HepG2 (cell line): ENCODE measurements around the gene KATNAL2. TPM values are rescaled to one million over a fixed set of nuclear protein-coding genes. Genes with fewer than 3 reads are reported as not detected.

Source experiments
- ATAC-seq: fragments of 200-7000 bp; cut with Tn5 transposase; 3 replicates; pipeline ENCODE4 v1.9.1; 2020; ENCODE audit warnings: mild to moderate bottlenecking, moderate library complexity
- BruUV-seq: library from RNA; stranded (reverse); fragments of 400-500 nt; replicated peaks from 2 replicates; lab custom pipeline; 2021; lab: Mats Ljungman, UMichigan
- CTCF ChIA-PET: fragments of 300-600 bp; formaldehyde crosslinking; extraction: SDS; loops from one replicate; lab custom pipeline; 2021; ENCODE audit warnings: low total read pairs, inconsistent platforms, low intra/inter-chr PET ratio; lab: Yijun Ruan, JAX
- POLR2A ChIA-PET: fragments of 350-600 bp; sonication (Branson Sonifier 250); formaldehyde crosslinking; loops from one replicate; lab custom pipeline; 2020; ENCODE audit warnings: antibody characterized with exemption, inconsistent platforms; lab: Yijun Ruan, JAX
- DNase-seq: peaks from one replicate; pipeline ENCODE4 v3.0.0-alpha.2; 2015; ENCODE audit warnings: low spot score
- FAIRE-seq: peaks from 3 replicates; lab custom pipeline; 2011; peaks lifted over from hg19 to GRCh38; lab: Jason Lieb, UNC
- H2AFZ ChIP-seq: one replicate; pipeline ENCODE4 v1.6.1; 2011; ENCODE audit warnings: low read length, inconsistent platforms
- H3K27ac ChIP-seq: fragments of 300-600 bp; 3 replicates; pipeline ENCODE4 v1.8.0; 2011; ENCODE audit warnings: mixed run types, mild to moderate bottlenecking, mixed read lengths, low read length, inconsistent platforms; ENCODE audit not compliant: insufficient read depth; ENCODE audit errors: extremely low read length
- H3K27me3 ChIP-seq, 2 experiments: fragments of 200-600 bp in 1 of 2; 2 replicates in 1 of 2; 3 replicates in 1 of 2; pipeline versions ENCODE4 v1.6.0 to v1.8.0; 2011; ENCODE audit warnings: low read length in 2 of 2, mild to moderate bottlenecking in 2 of 2, moderate library complexity in 2 of 2, inconsistent platforms in 1 of 2; ENCODE audit not compliant: insufficient read depth in 2 of 2, control insufficient read depth in 1 of 2
- H3K36me3 ChIP-seq, 2 experiments: fragments of 200-600 bp in 1 of 2; replicated peaks in 1 of 2; 2 replicates in 1 of 2; 3 replicates in 1 of 2; pipeline versions ENCODE4 v1.5.1 to v1.8.0; 2011; ENCODE audit warnings: low read length in 2 of 2, inconsistent platforms in 1 of 2; ENCODE audit not compliant: insufficient read depth in 2 of 2, control insufficient read depth in 1 of 2
- H3K4me1 ChIP-seq: 2 replicates; pipeline ENCODE4 v1.5.1; 2012; ENCODE audit warnings: low read length, inconsistent platforms; ENCODE audit not compliant: insufficient read depth
- H3K4me2 ChIP-seq: 2 replicates; pipeline ENCODE4 v1.6.0; 2011; ENCODE audit warnings: low read depth, low read length, inconsistent platforms
- H3K4me3 ChIP-seq, 3 experiments: fragments of 200-600 bp in 1 of 3; sonication (generic), shearing (Covaris generic) in 1 of 3; replicated peaks in 1 of 3; 2 replicates each; pipeline ENCODE4 v1.5.1; 2011 to 2016; ENCODE audit warnings: low read length in 3 of 3, inconsistent platforms in 2 of 3, low read depth in 2 of 3, mild to moderate bottlenecking in 2 of 3, control low read depth in 1 of 3, mixed read lengths in 1 of 3; ENCODE audit not compliant: insufficient read depth in 1 of 3
- H3K79me2 ChIP-seq: one replicate; pipeline ENCODE4 v1.6.1; 2011; ENCODE audit warnings: low read length, inconsistent platforms; ENCODE audit not compliant: insufficient read depth
- H3K9ac ChIP-seq: 2 replicates; pipeline ENCODE4 v1.6.0; 2011; ENCODE audit warnings: mild to moderate bottlenecking, low read depth, low read length, inconsistent platforms; ENCODE audit not compliant: insufficient read depth
- H3K9me3 ChIP-seq: 2 replicates; pipeline ENCODE4 v1.5.1; 2012; ENCODE audit warnings: mild to moderate bottlenecking, low read length
- H4K20me1 ChIP-seq: 2 replicates; pipeline ENCODE4 v1.6.0; 2011; ENCODE audit warnings: inconsistent platforms, mild to moderate bottlenecking, low read length, moderate library complexity; ENCODE audit not compliant: insufficient read depth
- ASH2L ChIP-seq: fragments of 300-600, 200-600 bp; sonication (generic); IDR thresholded peaks from 2 replicates; pipeline ENCODE4 v1.7.0; 2017; ENCODE audit warnings: low read depth, mild to moderate bottlenecking, moderate library complexity, mixed read lengths, low read length; ENCODE audit not compliant: insufficient read length
- CEBPG ChIP-seq: IDR thresholded peaks from 2 replicates; pipeline ENCODE4 v1.6.1; 2016
- KDM5B ChIP-seq: sonication (generic); formaldehyde crosslinking; IDR thresholded peaks from 2 replicates; pipeline ENCODE4 v1.4.0; 2020; ENCODE audit warnings: missing genetic modification reagents, mild to moderate bottlenecking, borderline replicate concordance
- KLF16 ChIP-seq, 2 experiments: sonication (generic) in 1 of 2; formaldehyde crosslinking in 1 of 2; IDR thresholded peaks; 2 replicates each; pipeline versions ENCODE4 v1.6.1 to v1.8.0; 2016 to 2023; ENCODE audit warnings: missing genetic modification reagents in 2 of 2, missing compliant biosample characterization in 1 of 2
- KMT2B ChIP-seq: IDR thresholded peaks from 2 replicates; pipeline ENCODE4 v1.6.1; 2016; ENCODE audit warnings: missing genetic modification reagents, missing compliant biosample characterization
- MIER3 ChIP-seq: IDR thresholded peaks from 2 replicates; pipeline ENCODE4 v1.6.1; 2016; ENCODE audit warnings: missing compliant biosample characterization, borderline replicate concordance
- MTF2 ChIP-seq: sonication (generic); formaldehyde crosslinking; IDR thresholded peaks from 2 replicates; pipeline ENCODE4 v1.5.0; 2020; ENCODE audit warnings: missing genetic modification reagents, borderline replicate concordance
- NFATC3 ChIP-seq: sonication (generic); formaldehyde crosslinking; IDR thresholded peaks from 2 replicates; pipeline ENCODE4 v1.5.1; 2020; ENCODE audit warnings: mild to moderate bottlenecking, missing genetic modification reagents
- NFYB ChIP-seq: sonication (generic); formaldehyde crosslinking; IDR thresholded peaks from 2 replicates; pipeline ENCODE4 v1.4.0; 2020; ENCODE audit warnings: missing genetic modification reagents
- PLSCR1 ChIP-seq: sonication (generic); formaldehyde crosslinking; IDR thresholded peaks from 2 replicates; pipeline ENCODE4 v1.5.0; 2020; ENCODE audit warnings: missing genetic modification reagents, mild to moderate bottlenecking, borderline replicate concordance
- PREB ChIP-seq: sonication (generic); formaldehyde crosslinking; IDR thresholded peaks from 2 replicates; pipeline ENCODE4 v1.4.0; 2020; ENCODE audit warnings: missing genetic modification reagents
- RAD51 ChIP-seq: fragments of 450-650 bp; IDR thresholded peaks from 2 replicates; pipeline ENCODE4 v1.6.1; 2016; ENCODE audit warnings: borderline replicate concordance
- STAT5B ChIP-seq: sonication (generic); formaldehyde crosslinking; IDR thresholded peaks from 2 replicates; pipeline ENCODE4 v1.4.0; 2020; ENCODE audit warnings: missing genetic modification reagents
- TAF15 ChIP-seq: fragments of 200-400 bp; formaldehyde crosslinking; IDR thresholded peaks from one replicate; pipeline ENCODE4 v1.6.1; 2018; ENCODE audit warnings: mild to moderate bottlenecking, low read depth, low read length; ENCODE audit not compliant: poor library complexity, severe bottlenecking
- ZC3H13 ChIP-seq: sonication (generic); formaldehyde crosslinking; IDR thresholded peaks from 2 replicates; pipeline ENCODE4 v1.8.1; 2023; ENCODE audit warnings: mild to moderate bottlenecking, missing genetic modification reagents, moderate library complexity
- ZGPAT ChIP-seq: IDR thresholded peaks from 2 replicates; pipeline ENCODE4 v1.6.1; 2016; ENCODE audit warnings: mild to moderate bottlenecking
- ZNF160 ChIP-seq: sonication (generic); formaldehyde crosslinking; IDR thresholded peaks from 2 replicates; pipeline ENCODE4 v1.8.0; 2022; ENCODE audit warnings: mild to moderate bottlenecking, inconsistent platforms, missing genetic modification reagents
- ZNF431 ChIP-seq: sonication (generic); formaldehyde crosslinking; IDR thresholded peaks from 2 replicates; pipeline ENCODE4 v1.9.0; 2022; ENCODE audit warnings: missing genetic modification reagents, low read depth, mild to moderate bottlenecking, borderline replicate concordance
- ZNF556 ChIP-seq: sonication (generic); formaldehyde crosslinking; IDR thresholded peaks from 2 replicates; pipeline ENCODE4 v1.4.0; 2020; ENCODE audit warnings: mild to moderate bottlenecking, missing genetic modification reagents, borderline replicate concordance
- ZNF790 ChIP-seq: sonication (generic); formaldehyde crosslinking; IDR thresholded peaks from 2 replicates; pipeline ENCODE4 v1.8.0; 2022; ENCODE audit warnings: missing genetic modification reagents, mild to moderate bottlenecking, borderline replicate concordance
- ZSCAN12 ChIP-seq: sonication (generic); formaldehyde crosslinking; IDR thresholded peaks from 2 replicates; pipeline ENCODE4 v1.9.0; 2021; ENCODE audit warnings: mild to moderate bottlenecking, missing genetic modification reagents
- WGBS: methylation state at CpG from one replicate; pipeline ENCODE4 v1.1.6; 2017; ENCODE audit warnings: low lambda C conversion rate; 5-methylcytosine and 5-hydroxymethylcytosine counted together
- in situ Hi-C: cut with HindIII; loops from 2 replicates; pipeline ENCODE4 v1.10.0; 2017; ENCODE audit warnings: low pct_unique_long_range_greater_than_20kb; ENCODE audit not compliant: extremely low pct_ligation_motif_present
- intact Hi-C: fragments of 100-400 bp; cut with micrococcal nuclease; formaldehyde crosslinking; loops from one replicate; pipeline ENCODE4 v1.10.0; 2022; ENCODE audit not compliant: unreplicated experiment
- polyA plus RNA-seq, 8 experiments: library from polyadenylated mRNA; depleted of rRNA in 3 of 8; stranded (reverse) in 7 of 8; unstranded in 1 of 8; fragments of >200 nt; fragmentation: Illumina TruSeq in 4 of 8; extraction: Trizol in 4 of 8; gene quantifications; 2 replicates each; pipeline versions ENCODE4 v1.2.1 to v1.2.3, GENCODE V29; 2011 to 2016; ENCODE audit warnings: low read depth in 4 of 8, missing spikeins in 1 of 8, mixed read lengths in 1 of 8; ENCODE audit not compliant: insufficient read depth in 1 of 8
- total RNA-seq, 5 experiments: library from RNA; depleted of rRNA; stranded (reverse); fragments of >200 nt; fragmentation: Illumina TruSeq; extraction: Trizol; gene quantifications; 2 replicates each; pipeline ENCODE4 v1.2.3, GENCODE V29; 2016; ENCODE audit warnings: low read depth in 1 of 5

Gene KATNAL2
- total and polyA plus RNA-seq, 2 of the 13 experiments (the other 11 are each of a cell fraction or from before 2014, with no cell fraction given), result not detected

- Histone ChIP-seq H3K79me2 (peaks cover 41% of the 10 kb centered on the region), H3K4me1 (peaks cover 33% of the 10 kb centered on the region), H3K9ac (peak within 1 kb of the TSS; percentile 92), H4K20me1 (no peaks in the 10 kb centered on the region), H3K27ac (peak within 1 kb of the TSS; percentile 81), H3K4me3 (peak within 1 kb of the TSS; percentile 63 to 87 (median 75)), H3K36me3 (peaks cover 2 to 8% of the 10 kb centered on the region in 2 experiments; a peak in 3 of 5 replicates), H3K4me2 (peak within 1 kb of the TSS; percentile 92), H3K27me3 (no peaks in the 10 kb centered on the region; a peak in 1 of 5 replicates), H2AFZ (peak within 1 kb of the TSS; percentile 35), H3K9me3 (no peaks in the 10 kb centered on the region)
- intact Hi-C loops, result loop anchor here (1.0 kb wide), 1 partner anchor 25 kb away; no protein-coding TSS in a partner anchor
- TSS peak; percentile 61 for BruUV-seq
- ATAC-seq (peak; percentile 95), FAIRE-seq (no peak), DNase-seq (peak; percentile 58)
- ChIA-PET CTCF (no interaction called here), POLR2A (interaction anchor here (0.7 to 2.4 kb wide), 15 partner anchors 9 to 54 kb away, joined by 3 to 9 read pairs (median 3); no protein-coding TSS in a partner anchor)
- WGBS, result under 1% methylated on average over 31 of the region's 70 CpGs
- in situ Hi-C loops, result no loop called here
- TF ChIP-seq ZNF556 (CRISPR knock-in tag) (no peak; the same call in 1 of the 2 replicates), RAD51 (no peak), PREB (CRISPR knock-in tag) (no peak), ZSCAN12 (CRISPR knock-in tag) (no peak), ZGPAT (CRISPR knock-in tag) (peak; percentile 81; the same call in 1 of the 2 replicates), KLF16 (CRISPR knock-in tag; IDR thresholded peaks at IDR 0.05) (peak; percentile 44 to 47; a peak in 2 of 4 replicates), ZNF160 (CRISPR knock-in tag) (no peak; the same call in 1 of the 2 replicates), TAF15 (no peak), KMT2B (CRISPR knock-in tag) (peak; percentile 89; the same call in 1 of the 2 replicates), ZNF431 (CRISPR knock-in tag) (peak; percentile 63; the same call in 1 of the 2 replicates), ASH2L (peak; percentile 90), KDM5B (CRISPR knock-in tag) (peak; percentile 92), ZC3H13 (peak; percentile 9; the same call in 1 of the 2 replicates), MIER3 (CRISPR knock-in tag) (no peak), NFATC3 (CRISPR knock-in tag) (no peak), NFYB (CRISPR knock-in tag) (peak; percentile 32; the same call in 1 of the 2 replicates), MTF2 (peak; percentile 53; the same call in 1 of the 2 replicates), STAT5B (CRISPR knock-in tag) (no peak), PLSCR1 (CRISPR knock-in tag) (no peak), CEBPG (CRISPR knock-in tag) (no peak), ZNF790 (peak; percentile 56; the same call in 1 of the 2 replicates)
Measured at GRCh38 chr18:47150029-47150823, 232.8 kb downstream of the KATNAL2 start, which contains the start of gene HDHD2. HDHD2 (minus strand) TSS chr18:47150500; CDS start chr18:47136439, 14,061 bp downstream.
